ENCODE data around the gene GTF2A2.
"Not testable (repeated sequence)": the region's sequence is repeated elsewhere in the genome, so short reads cannot be mapped to it uniquely, and the experiment has no call there.

The GTF2A2 gene

GRCh38 chr15:59649603-59650002, 7.7 kb downstream of the GTF2A2 start:
- Histone ChIP-seq H3K4me1 (peaks cover 12% of the 10 kb centered on the region), H3K36me3 (replicated peaks) (peaks cover 58% of the 10 kb centered on the region), H3K9me3 (peaks cover 7% of the 10 kb centered on the region; the same call in 1 of the 2 replicates), H3K4me3 (no peak overlapping the region), H3K27me3 (ENCODE audit: low read depth) (no peaks in the 10 kb centered on the region)
- no peak for DNase-seq (ENCODE audit: low spot score in 2 of 2)
- in situ Hi-C loops (cut with MboI; ENCODE audit: low sequenced_read_pairs) = no loop called here

GRCh38 chr15:59647085-59647484, 10.2 kb downstream of the GTF2A2 start:
- DNase-seq (ENCODE audit: low spot score in 2 of 2) = no peak
- in situ Hi-C loops (cut with MboI; ENCODE audit: low sequenced_read_pairs) = no loop called here

GRCh38 chr15:59646277-59646676, 11.0 kb downstream of the GTF2A2 start:
- DNase-seq (ENCODE audit: low spot score in 2 of 2) = peak; percentile 68 to 91
- no peak overlapping the region for H3K4me3 ChIP-seq
- H3K4me1 ChIP-seq = peaks cover 24% of the 10 kb centered on the region
- no peaks in the 10 kb centered on the region for H3K27me3 ChIP-seq (ENCODE audit: low read depth)
- in situ Hi-C loops (cut with MboI; ENCODE audit: low sequenced_read_pairs) = no loop called here
- no peaks in the 10 kb centered on the region for H3K9me3 ChIP-seq
- peaks cover 44% of the 10 kb centered on the region for H3K36me3 ChIP-seq (replicated peaks)

More at GRCh38 chr15:59647085-59647484, 10.2 kb downstream of the GTF2A2 start:
- Histone ChIP-seq H3K27me3 (ENCODE audit: low read depth) (no peaks in the 10 kb centered on the region), H3K4me1 (peaks cover 18% of the 10 kb centered on the region), H3K9me3 (peaks cover 3% of the 10 kb centered on the region; the same call in 1 of the 2 replicates), H3K36me3 (replicated peaks) (peaks cover 43% of the 10 kb centered on the region), H3K4me3 (no peak overlapping the region)

GRCh38 chr15:59645812-59646211, 11.5 kb downstream of the GTF2A2 start:
- in situ Hi-C loops (cut with MboI; ENCODE audit: low sequenced_read_pairs); DNase-seq (ENCODE audit: low spot score in 2 of 2); H3K4me3 ChIP-seq; H3K27me3 ChIP-seq (ENCODE audit: low read depth); H3K9me3 ChIP-seq: not testable (repeated sequence)
- peaks cover 24% of the 10 kb centered on the region for H3K4me1 ChIP-seq
- peaks cover 43% of the 10 kb centered on the region for H3K36me3 ChIP-seq (replicated peaks)

GRCh38 chr15:59644756-59645155, 12.6 kb downstream of the GTF2A2 start:
- in situ Hi-C loops (cut with MboI; ENCODE audit: low sequenced_read_pairs) = no loop called here
- no peak overlapping the region for H3K4me3 ChIP-seq
- H3K4me1 ChIP-seq = peaks cover 24% of the 10 kb centered on the region
- H3K9me3 ChIP-seq = no peaks in the 10 kb centered on the region
- H3K36me3 ChIP-seq (replicated peaks) = peaks cover 38% of the 10 kb centered on the region
- no peaks in the 10 kb centered on the region for H3K27me3 ChIP-seq (ENCODE audit: low read depth)
- DNase-seq (ENCODE audit: low spot score in 2 of 2) = no peak

GRCh38 chr15:59642351-59642750, 15.0 kb downstream of the GTF2A2 start:
- in situ Hi-C loops (cut with MboI; ENCODE audit: low sequenced_read_pairs) = no loop called here
- DNase-seq (ENCODE audit: low spot score in 2 of 2) = no peak
- H3K36me3 ChIP-seq (replicated peaks) = peaks cover 49% of the 10 kb centered on the region
- H3K27me3 ChIP-seq (ENCODE audit: low read depth) = no peaks in the 10 kb centered on the region
- H3K4me3 ChIP-seq = no peak overlapping the region
- H3K4me1 ChIP-seq = peaks cover 22% of the 10 kb centered on the region
- no peaks in the 10 kb centered on the region for H3K9me3 ChIP-seq

GRCh38 chr15:59637507-59637906, 19.8 kb downstream of the GTF2A2 start:
- peaks cover 11% of the 10 kb centered on the region for H3K4me1 ChIP-seq
- DNase-seq (ENCODE audit: low spot score in 2 of 2); H3K4me3 ChIP-seq; H3K9me3 ChIP-seq; in situ Hi-C loops (cut with MboI; ENCODE audit: low sequenced_read_pairs); H3K27me3 ChIP-seq (ENCODE audit: low read depth): not testable (repeated sequence)
- peaks cover 34% of the 10 kb centered on the region for H3K36me3 ChIP-seq (replicated peaks)

GRCh38 chr15:59636184-59636583, 21.1 kb downstream of the GTF2A2 start:
- Histone ChIP-seq H3K4me3 (no peak overlapping the region), H3K36me3 (replicated peaks) (peaks cover 26% of the 10 kb centered on the region), H3K9me3 (no peaks in the 10 kb centered on the region), H3K27me3 (ENCODE audit: low read depth) (no peaks in the 10 kb centered on the region), H3K4me1 (no peaks in the 10 kb centered on the region)
- in situ Hi-C loops (cut with MboI; ENCODE audit: low sequenced_read_pairs) = no loop called here
- DNase-seq (ENCODE audit: low spot score in 2 of 2) = no peak

GRCh38 chr15:59632714-59633113, 24.6 kb downstream of the GTF2A2 start:
- Histone ChIP-seq H3K36me3 (replicated peaks) (peaks cover 5% of the 10 kb centered on the region), H3K4me3 (no peak overlapping the region), H3K27me3 (ENCODE audit: low read depth) (no peaks in the 10 kb centered on the region), H3K9me3 (no peaks in the 10 kb centered on the region), H3K4me1 (no peaks in the 10 kb centered on the region)
- peak; percentile 38 to 55 for DNase-seq (ENCODE audit: low spot score in 2 of 2)
- in situ Hi-C loops (cut with MboI; ENCODE audit: low sequenced_read_pairs) = no loop called here

GRCh38 chr15:59622289-59622688, 35.0 kb downstream of the GTF2A2 start:
- Histone ChIP-seq H3K9me3 (no peaks in the 10 kb centered on the region), H3K36me3 (replicated peaks) (no peaks in the 10 kb centered on the region), H3K4me1 (no peaks in the 10 kb centered on the region), H3K4me3 (no peak overlapping the region), H3K27me3 (ENCODE audit: low read depth) (peaks cover 16% of the 10 kb centered on the region)
- DNase-seq (ENCODE audit: low spot score in 2 of 2) = peak; percentile 33 to 76
- in situ Hi-C loops (cut with MboI; ENCODE audit: low sequenced_read_pairs) = loop anchor here (10.0 kb wide), 1 partner anchor 87 kb away; no protein-coding TSS in a partner anchor

GRCh38 chr15:59618406-59618805, 38.9 kb downstream of the GTF2A2 start:
- no peak for DNase-seq (ENCODE audit: low spot score in 2 of 2)

GRCh38 chr15:59616379-59616778, 40.9 kb downstream of the GTF2A2 start:
- no peaks in the 10 kb centered on the region for H3K4me1 ChIP-seq
- in situ Hi-C loops (cut with MboI; ENCODE audit: low sequenced_read_pairs) = no loop called here
- no peak overlapping the region for H3K4me3 ChIP-seq
- no peaks in the 10 kb centered on the region for H3K9me3 ChIP-seq
- peaks cover 22% of the 10 kb centered on the region for H3K27me3 ChIP-seq (ENCODE audit: low read depth)
- H3K36me3 ChIP-seq (replicated peaks) = no peaks in the 10 kb centered on the region
- DNase-seq (ENCODE audit: low spot score in 2 of 2) = no peak

More at GRCh38 chr15:59618406-59618805, 38.9 kb downstream of the GTF2A2 start:
- peaks cover 22% of the 10 kb centered on the region for H3K27me3 ChIP-seq (ENCODE audit: low read depth)
- H3K4me1 ChIP-seq = no peaks in the 10 kb centered on the region
- H3K36me3 ChIP-seq (replicated peaks) = no peaks in the 10 kb centered on the region
- in situ Hi-C loops (cut with MboI; ENCODE audit: low sequenced_read_pairs) = no loop called here
- H3K9me3 ChIP-seq = no peaks in the 10 kb centered on the region
- H3K4me3 ChIP-seq = no peak overlapping the region

GRCh38 chr15:59615661-59616060, 41.7 kb downstream of the GTF2A2 start:
- peaks cover 22% of the 10 kb centered on the region for H3K27me3 ChIP-seq (ENCODE audit: low read depth)
- in situ Hi-C loops (cut with MboI; ENCODE audit: low sequenced_read_pairs) = no loop called here
- H3K4me1 ChIP-seq = no peaks in the 10 kb centered on the region

GRCh38 chr15:59614153-59614552, 43.2 kb downstream of the GTF2A2 start:
- Histone ChIP-seq H3K4me3 (no peak overlapping the region), H3K4me1 (no peaks in the 10 kb centered on the region), H3K36me3 (replicated peaks) (no peaks in the 10 kb centered on the region), H3K27me3 (ENCODE audit: low read depth) (peaks cover 22% of the 10 kb centered on the region), H3K9me3 (no peaks in the 10 kb centered on the region)
- no peak for DNase-seq (ENCODE audit: low spot score in 2 of 2)
- in situ Hi-C loops (cut with MboI; ENCODE audit: low sequenced_read_pairs) = no loop called here

More at GRCh38 chr15:59615661-59616060, 41.7 kb downstream of the GTF2A2 start:
- Histone ChIP-seq H3K9me3 (no peaks in the 10 kb centered on the region), H3K36me3 (replicated peaks) (no peaks in the 10 kb centered on the region), H3K4me3 (no peak overlapping the region)
- no peak for DNase-seq (ENCODE audit: low spot score in 2 of 2)
